Cardiac muscle cell (in vitro differentiated cells and primary cell): Measurements from ENCODE around the gene IGF2. TPM values are rescaled to one million over a fixed set of nuclear protein-coding genes. Genes with fewer than 3 reads are reported as not detected.

ENCODE experiments used
- DNase-seq, 2 donors: peaks; one replicate each; pipeline versions ENCODE4 v3.0.0 to v3.0.0-alpha.2; 2010 to 2017; ENCODE audit warnings: low read depth in 1 of 2, low spot score in 1 of 2
- H3K27ac ChIP-seq: fragments of 200-600 bp; sonication (generic); 2 replicates; pipeline ENCODE4 v1.5.1; 2016
- H3K27me3 ChIP-seq: fragments of 200-600 bp; sonication (generic); 2 replicates; pipeline ENCODE4 v1.6.0; 2016; ENCODE audit warnings: control low read depth
- H3K36me3 ChIP-seq: fragments of 200-600 bp; sonication (generic); 2 replicates; pipeline ENCODE4 v1.5.1; 2016; ENCODE audit warnings: control low read depth
- H3K4me1 ChIP-seq: fragments of 200-600 bp; sonication (generic); 2 replicates; pipeline ENCODE4 v1.8.1; 2017; ENCODE audit warnings: low read depth, mild to moderate bottlenecking, mixed run types
- H3K4me3 ChIP-seq: fragments of 200-600 bp; sonication (generic); 2 replicates; pipeline ENCODE4 v1.5.1; 2016; ENCODE audit warnings: mild to moderate bottlenecking
- H3K9me3 ChIP-seq: fragments of 200-600 bp; sonication (generic); 2 replicates; pipeline ENCODE4 v1.5.1; 2017; ENCODE audit warnings: low read depth, mild to moderate bottlenecking, control low read depth
- polyA plus RNA-seq: library from polyadenylated mRNA; unstranded; fragments of >200 nt; fragmentation: Nextera tagmentation; extraction: Ambion mirVana; gene quantifications from 2 replicates; pipeline ENCODE4 v1.2.1, GENCODE V29; 2016
- total RNA-seq: library from RNA; depleted of rRNA; stranded (reverse); fragments of >200 nt; gene quantifications from 2 replicates; pipeline ENCODE4 v1.2.3, GENCODE V29; 2016
- TF ChIP-seq, protein P1 (sequence below): IDR thresholded peaks from 2 replicates; pipeline ENCODE4 v1.5.1; 2012; ENCODE audit warnings: low read depth, mild to moderate bottlenecking, low read length

Gene IGF2
- total and polyA plus RNA-seq, 2 experiments from 2014 or later, result 91.4 to 155 TPM

DNA sequence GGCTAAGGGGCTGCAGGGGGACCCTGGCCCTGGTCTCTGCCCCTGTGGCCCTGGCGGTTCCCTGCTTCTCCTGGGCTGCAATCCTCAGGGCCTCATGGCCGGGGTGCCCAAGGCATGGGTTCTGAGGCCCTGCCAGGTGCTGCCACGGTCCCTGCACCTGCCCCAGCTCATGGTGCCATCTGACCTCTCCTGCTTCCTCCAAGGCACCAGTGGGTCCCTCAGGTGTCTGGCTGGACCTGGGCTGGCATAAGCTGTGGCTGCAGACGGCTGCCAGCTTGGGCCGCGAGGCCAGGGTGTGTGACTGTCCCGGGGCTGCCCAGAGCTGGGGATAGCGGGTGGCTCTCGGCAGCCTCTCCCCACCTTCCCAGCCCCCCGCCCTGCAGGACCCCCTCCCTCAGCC lies 19.8 kb upstream of the IGF2 start:
- Histone ChIP-seq H3K27me3 (no peaks in the 10 kb centered on the region), H3K27ac (no peak overlapping the region), H3K4me1 (peaks cover 9% of the 10 kb centered on the region), H3K4me3 (no peak overlapping the region), H3K36me3 (no peaks in the 10 kb centered on the region), H3K9me3 (no peaks in the 10 kb centered on the region)
- TF ChIP-seq, protein P1, sequence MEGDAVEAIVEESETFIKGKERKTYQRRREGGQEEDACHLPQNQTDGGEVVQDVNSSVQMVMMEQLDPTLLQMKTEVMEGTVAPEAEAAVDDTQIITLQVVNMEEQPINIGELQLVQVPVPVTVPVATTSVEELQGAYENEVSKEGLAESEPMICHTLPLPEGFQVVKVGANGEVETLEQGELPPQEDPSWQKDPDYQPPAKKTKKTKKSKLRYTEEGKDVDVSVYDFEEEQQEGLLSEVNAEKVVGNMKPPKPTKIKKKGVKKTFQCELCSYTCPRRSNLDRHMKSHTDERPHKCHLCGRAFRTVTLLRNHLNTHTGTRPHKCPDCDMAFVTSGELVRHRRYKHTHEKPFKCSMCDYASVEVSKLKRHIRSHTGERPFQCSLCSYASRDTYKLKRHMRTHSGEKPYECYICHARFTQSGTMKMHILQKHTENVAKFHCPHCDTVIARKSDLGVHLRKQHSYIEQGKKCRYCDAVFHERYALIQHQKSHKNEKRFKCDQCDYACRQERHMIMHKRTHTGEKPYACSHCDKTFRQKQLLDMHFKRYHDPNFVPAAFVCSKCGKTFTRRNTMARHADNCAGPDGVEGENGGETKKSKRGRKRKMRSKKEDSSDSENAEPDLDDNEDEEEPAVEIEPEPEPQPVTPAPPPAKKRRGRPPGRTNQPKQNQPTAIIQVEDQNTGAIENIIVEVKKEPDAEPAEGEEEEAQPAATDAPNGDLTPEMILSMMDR, result no peak
- no peak for DNase-seq

DNA sequence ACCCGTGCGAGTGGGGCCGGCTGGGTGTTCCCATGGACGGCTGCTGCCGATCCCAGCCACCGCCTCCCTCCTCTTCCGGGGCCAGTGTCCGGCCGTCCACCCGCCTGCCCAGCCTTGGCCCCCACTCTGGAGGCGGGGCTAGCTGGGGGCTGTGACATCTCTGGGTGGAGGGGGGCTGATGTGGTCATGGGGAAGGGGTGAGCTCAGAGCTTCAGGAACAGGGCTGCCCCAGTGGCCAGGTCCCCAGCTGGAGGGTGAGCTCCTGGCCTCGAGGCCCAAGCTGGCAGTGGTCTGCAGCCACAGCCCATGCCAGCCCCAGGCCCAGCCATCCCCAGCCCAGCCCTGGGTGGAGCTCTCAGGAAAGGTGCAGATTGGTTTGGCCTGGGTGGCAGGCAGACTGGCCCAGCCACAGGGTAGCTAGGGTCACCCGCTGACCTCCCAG lies 19.1 kb upstream of the IGF2 start:
- no peaks in the 10 kb centered on the region for H3K36me3 ChIP-seq
- H3K27ac ChIP-seq, result no peak overlapping the region
- TF ChIP-seq, protein P1, result no peak
- H3K27me3 ChIP-seq, result no peaks in the 10 kb centered on the region
- H3K4me1 ChIP-seq, result peaks cover 9% of the 10 kb centered on the region
- DNase-seq, result no peak
- no peaks in the 10 kb centered on the region for H3K9me3 ChIP-seq
- no peak overlapping the region for H3K4me3 ChIP-seq

DNA sequence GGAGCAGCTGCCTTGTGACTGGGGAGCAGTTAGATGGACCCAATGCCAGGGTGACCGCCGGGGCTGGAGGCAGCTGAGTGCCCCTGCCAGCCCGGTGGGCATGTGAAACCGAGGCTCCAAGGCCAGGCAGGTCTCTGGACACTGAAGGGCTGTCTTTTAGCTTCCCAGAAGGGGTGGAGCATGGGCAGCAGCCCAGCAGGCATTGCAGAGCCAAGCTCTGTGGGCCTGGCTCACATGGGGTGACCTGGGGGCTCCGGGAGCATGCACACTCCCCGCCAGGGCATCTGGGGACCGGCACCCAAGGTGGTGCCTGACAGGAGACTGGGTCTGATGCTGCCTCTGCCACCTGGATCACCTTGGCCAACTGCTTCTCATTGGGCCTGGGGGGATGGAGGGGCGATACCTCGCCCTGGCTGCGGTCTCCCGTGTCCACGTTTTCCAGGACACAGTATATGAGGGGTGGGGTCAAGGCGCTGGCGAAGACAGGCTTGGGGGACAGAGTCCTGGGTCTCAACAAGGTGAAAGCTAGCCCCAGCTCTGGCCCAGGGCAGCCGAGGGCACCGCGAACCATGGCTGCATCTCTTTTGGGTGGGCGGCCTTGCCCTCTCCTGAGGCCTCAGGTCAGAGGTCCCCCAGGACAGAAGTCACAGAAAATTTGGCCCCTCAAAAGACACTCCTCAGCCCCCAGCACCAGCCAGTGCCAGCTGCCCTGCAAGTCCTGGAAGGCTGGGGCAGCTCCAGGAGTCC lies 18.3 kb upstream of the IGF2 start:
- DNase-seq, result no peak
- no peaks in the 10 kb centered on the region for H3K36me3 ChIP-seq
- H3K9me3 ChIP-seq, result no peaks in the 10 kb centered on the region
- no peak overlapping the region for H3K27ac ChIP-seq
- TF ChIP-seq, protein P1, result no peak
- H3K4me3 ChIP-seq, result no peak overlapping the region
- H3K27me3 ChIP-seq, result no peaks in the 10 kb centered on the region
- peaks cover 9% of the 10 kb centered on the region for H3K4me1 ChIP-seq

DNA sequence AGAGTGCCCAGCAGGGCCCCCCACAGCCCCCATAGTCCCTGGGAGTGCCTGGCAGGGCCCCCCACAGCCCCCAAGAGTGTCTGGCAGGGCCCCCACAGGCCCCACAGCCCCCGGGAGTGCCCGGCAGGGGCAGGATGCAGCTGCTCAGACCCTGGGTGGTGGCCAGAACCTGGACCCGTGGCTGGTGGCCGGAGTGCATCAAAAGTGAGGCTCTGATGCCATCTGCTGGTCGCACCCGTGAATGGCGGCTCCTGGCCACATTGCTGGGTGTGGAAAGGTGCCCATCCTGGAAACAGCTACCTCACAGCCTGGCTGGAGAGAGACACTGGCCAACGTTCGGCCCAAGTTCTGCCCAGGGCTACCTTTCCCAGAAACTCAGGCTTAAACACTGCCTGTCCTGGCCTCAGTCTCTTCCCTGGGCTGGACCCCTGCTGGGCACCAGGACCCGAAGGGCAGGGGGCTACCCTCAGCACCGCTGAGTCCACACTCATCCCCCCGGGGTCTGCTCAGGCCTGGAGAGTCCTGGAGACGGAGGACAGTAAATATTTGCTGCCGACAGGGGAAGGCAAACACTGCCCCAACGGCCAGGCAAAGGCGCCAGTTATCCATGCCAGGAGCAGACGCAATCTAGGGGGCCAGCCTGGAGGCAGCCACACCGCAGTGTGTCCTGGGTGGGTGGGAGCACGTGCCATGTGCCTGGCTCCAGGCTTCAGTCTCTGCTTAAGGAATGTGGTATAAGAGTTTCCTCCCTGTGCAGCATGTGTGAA lies 17.4 kb upstream of the IGF2 start:
- DNase-seq, result peak; percentile 68 to 81
- no peak overlapping the region for H3K4me3 ChIP-seq
- H3K27ac ChIP-seq, result no peak overlapping the region
- no peaks in the 10 kb centered on the region for H3K36me3 ChIP-seq
- no peaks in the 10 kb centered on the region for H3K27me3 ChIP-seq
- no peaks in the 10 kb centered on the region for H3K9me3 ChIP-seq
- H3K4me1 ChIP-seq, result peaks cover 9% of the 10 kb centered on the region
- TF ChIP-seq, protein P1, result peak; percentile 83

DNA sequence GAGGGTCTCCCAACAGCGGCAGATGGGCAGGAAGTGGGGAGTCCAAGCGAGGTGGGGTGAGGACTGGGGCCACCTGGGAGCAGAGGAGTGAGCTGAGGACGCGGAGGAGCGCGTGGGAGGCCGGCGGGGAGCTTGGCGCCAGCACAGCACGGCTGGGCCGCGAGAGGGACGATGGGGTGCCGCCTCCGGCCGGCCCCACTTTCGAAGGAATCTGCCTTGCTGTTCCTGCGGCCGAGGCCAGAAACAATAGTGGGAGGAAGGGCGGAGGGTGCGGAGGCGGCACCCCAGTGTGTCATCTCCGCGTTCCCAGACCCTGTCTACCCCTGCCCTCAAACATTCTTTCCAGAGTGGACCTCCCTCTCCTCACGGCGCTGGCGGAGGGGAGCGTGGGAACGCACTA lies 16.3 kb upstream of the IGF2 start:
- TF ChIP-seq, protein P1, result no peak
- Histone ChIP-seq H3K4me1 (peaks cover 9% of the 10 kb centered on the region), H3K27me3 (no peaks in the 10 kb centered on the region), H3K4me3 (no peak overlapping the region), H3K36me3 (no peaks in the 10 kb centered on the region), H3K27ac (no peak overlapping the region), H3K9me3 (no peaks in the 10 kb centered on the region)
- no peak for DNase-seq
